Ramos (cell line): ENCODE measurements around the gene GMCL2.
"Not testable (repeated sequence)": the region's sequence is repeated elsewhere in the genome, so short reads cannot be mapped to it uniquely, and the experiment has no call there.

Source experiments
- in situ Hi-C: fragments of 300-500 bp; cut with MboI; formaldehyde crosslinking; loops from one replicate; pipeline ENCODE4 v1.14.3; 2022; ENCODE audit warnings: low sequenced_read_pairs; ENCODE audit not compliant: unreplicated experiment

Gene GMCL2

GRCh38 chr5:178187014-178187413 is at the start of gene GMCL2:
Gene GMCL2 (minus strand): TSS chr5:178187371. CDS start chr5:178187299, 72 bp downstream.
- in situ Hi-C loops, result no loop called here

GRCh38 chr5:178236679-178237078 is 49.5 kb upstream of the GMCL2 start:
- in situ Hi-C loops, result no loop called here

DNA sequence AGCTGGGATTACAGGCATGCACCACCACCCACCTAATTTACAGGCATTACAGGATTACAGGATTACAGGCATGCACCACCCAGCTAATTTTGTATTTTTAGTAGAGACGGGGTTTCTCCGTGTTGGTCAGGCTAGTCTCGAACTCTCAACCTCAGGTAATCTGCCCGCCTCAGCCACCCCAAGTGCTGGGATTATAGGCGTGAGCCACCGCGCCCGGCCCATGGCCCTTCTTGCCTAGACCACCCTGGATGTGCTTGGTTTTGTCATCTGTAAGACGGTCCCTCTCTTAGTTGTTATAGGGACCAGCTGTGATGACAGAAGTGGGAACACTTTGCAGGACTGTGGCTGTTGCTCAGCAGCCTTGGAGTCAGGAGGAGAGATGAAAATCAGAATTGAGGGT is 49.0 kb upstream of the GMCL2 start:
- in situ Hi-C loops, result no loop called here

GRCh38 chr5:178235588-178235974 is 48.4 kb upstream of the GMCL2 start:
- in situ Hi-C loops, result no loop called here

DNA sequence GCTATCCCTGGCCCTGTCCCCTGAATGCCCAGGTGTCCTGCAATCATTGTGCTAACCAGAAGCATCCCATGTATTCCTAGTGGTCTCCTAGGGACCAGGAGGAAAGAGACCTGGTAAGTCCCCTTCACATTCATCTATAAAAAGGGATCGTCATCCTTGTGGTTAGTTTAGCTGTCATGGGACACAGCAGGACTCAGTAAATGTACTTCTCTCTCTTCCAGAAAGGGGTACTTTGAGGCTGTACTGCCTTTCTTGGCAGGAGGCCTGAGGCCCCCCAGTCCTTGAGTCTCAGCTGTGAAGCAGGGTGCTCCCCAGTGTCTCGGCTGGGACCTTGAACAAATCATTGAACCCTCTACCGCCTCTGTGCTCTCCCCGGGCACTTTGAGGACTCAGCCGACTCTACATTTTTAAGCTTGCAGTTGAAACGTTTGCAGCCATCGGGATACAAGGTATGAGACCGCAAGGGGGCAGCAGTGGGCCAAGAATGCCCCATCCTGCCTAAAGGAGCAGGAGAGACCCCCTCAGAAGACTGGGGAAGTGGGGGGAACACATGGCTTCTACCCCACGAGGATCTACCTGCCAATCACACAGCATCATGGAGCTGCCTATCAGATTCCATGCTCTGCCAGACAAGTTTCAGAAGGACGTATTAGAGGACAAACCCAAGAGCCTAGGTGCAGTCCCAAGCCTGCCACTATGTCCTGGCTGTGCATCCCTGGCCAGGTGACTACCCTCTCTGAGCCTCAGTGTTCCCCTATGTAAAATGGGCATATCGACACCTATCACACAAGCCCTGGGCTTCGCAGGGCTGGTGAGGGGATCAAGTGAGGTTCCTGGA is 47.8 kb upstream of the GMCL2 start:
- in situ Hi-C loops, result no loop called here

- in situ Hi-C loops, result no loop called here
Observed at GRCh38 chr5:178234121-178234749, 47.1 kb upstream of the GMCL2 start.

DNA sequence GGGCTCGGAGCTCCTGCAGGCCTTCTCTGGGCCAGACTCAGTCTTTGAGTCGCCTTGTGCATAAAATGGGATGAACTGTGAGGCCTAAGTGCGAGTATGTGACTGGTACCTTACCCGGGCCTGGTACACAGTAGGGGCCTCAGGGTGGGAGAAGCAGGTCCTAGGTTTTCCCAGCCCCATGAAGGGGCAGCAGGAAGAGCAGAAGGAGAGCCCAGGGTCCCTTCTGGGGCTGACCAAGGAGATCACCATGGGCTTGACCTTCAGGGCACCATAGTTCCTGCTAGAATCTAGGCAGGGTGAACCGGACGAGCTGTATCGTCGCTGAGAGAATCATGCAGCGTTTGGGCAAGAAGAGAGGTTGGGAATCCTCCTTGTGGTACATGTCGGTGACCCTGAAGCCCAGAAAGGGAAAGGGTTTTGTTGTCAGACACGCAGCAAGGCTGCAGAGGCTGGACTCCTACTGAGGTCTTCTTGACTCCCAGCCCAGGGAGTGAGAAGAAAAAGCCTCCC is 45.8 kb upstream of the GMCL2 start:
- in situ Hi-C loops, result no loop called here

DNA sequence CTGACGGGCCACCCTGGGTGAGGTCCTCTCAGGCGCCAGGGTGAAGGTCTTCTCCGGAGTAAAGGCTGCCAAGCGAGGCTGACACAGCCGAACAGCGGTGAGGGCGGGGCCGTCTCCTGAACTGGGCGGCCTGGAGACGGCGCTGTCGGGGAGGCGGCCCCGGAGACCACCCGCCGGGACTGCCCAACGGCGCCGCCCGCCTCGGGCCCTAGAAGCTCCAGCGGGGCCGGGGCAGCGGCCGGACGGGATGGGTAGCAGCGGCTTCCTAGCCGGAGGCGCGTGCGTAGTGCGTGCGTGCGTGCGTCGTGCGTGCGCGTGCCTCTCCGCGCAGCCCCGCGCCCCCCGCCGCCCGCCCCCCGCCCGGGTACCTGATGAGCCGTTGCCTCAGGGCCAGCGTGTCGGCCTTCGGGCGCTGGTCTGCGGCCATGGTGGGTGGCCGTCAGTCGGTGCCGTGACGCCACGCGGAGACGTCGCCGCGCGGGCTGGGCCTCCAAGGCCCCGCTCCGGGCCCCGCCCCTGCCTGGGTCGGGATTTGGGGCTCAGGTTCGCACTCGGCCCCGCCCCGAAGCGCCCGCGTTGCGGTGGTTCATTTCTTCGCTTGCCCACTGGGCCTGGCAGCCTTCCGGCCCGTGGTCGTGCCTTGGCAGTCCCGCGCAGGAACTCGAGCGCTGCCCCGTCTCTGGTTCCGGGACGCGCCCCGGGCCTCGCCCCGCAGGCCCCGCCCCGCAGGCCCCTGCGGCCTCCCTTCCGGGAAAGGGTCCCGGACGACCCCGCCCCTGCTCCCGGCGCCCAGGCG is 45.2 kb upstream of the GMCL2 start, which contains the start of gene PHYKPL:
TSS of gene PHYKPL (minus strand) at position 679 of the 796 bp plus-strand sequence. CDS start at position 427, 252 bp downstream.
- in situ Hi-C loops, result no loop called here

- in situ Hi-C loops, result no loop called here
Observed at GRCh38 chr5:178231539-178232123, 44.5 kb upstream of the GMCL2 start.

GRCh38 chr5:178230879-178231538 is 43.8 kb upstream of the GMCL2 start:
- in situ Hi-C loops, result no loop called here

- in situ Hi-C loops, result no loop called here
Observed at GRCh38 chr5:178229861-178230260, 42.7 kb upstream of the GMCL2 start.

DNA sequence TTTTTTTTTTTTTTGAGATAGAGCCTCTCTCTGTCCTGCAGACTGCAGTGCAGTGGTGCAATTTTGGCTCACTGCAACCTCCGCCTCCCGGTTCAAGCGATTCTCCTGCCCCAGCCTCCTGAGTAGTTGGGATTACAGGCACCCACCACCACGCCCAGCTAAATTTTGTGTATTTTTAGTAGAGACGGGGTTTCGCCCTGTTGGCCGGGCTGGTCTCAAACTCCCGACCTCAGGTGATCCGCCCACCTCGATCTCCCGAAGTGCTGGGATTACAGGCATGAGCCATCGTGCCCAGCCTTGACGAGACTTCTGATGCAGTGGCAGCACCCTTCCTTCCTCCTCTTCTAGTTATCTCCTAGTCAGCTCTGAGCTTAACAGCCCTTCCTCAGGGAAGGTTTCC is 41.9 kb upstream of the GMCL2 start:
- in situ Hi-C loops, result not testable (repeated sequence)

DNA sequence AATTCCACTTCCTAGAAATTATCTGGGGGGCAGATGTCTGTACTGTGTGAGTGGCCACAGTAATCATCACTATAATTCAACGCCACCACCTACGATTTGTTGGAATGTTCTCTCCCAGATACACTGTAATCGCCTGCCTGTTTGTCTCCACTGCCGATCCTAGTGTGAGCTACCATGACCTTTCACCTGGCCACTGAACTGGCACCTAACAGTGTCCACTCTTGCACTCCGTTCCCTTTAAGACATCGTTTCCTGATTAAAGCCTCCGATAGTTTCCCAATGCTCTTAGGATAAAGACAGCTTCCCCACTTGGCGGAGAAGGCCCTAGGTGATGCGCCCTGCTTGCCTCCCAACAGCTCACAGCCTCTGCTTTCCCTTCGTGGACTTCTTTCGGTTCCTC is 41.4 kb upstream of the GMCL2 start:
- in situ Hi-C loops, result no loop called here

DNA sequence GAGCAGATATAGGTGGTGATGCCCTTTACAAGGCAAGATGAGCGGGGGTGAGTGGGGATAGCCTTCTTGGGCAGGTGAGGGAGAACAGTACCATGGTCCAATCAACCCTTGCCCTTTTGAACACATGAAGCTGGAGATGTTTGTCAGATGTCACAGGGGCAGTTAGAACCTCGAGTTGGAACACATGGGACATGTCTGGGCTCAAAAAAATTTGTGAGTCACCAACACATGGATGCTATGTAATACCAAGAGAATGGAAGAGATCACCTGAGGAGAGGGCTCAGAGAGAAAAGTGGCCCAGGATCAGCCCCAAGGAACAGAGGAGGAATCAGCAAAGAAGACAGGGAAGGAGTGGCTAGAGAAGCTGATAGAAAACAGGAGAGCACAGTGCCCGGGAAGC is 40.8 kb upstream of the GMCL2 start:
- in situ Hi-C loops, result no loop called here

DNA sequence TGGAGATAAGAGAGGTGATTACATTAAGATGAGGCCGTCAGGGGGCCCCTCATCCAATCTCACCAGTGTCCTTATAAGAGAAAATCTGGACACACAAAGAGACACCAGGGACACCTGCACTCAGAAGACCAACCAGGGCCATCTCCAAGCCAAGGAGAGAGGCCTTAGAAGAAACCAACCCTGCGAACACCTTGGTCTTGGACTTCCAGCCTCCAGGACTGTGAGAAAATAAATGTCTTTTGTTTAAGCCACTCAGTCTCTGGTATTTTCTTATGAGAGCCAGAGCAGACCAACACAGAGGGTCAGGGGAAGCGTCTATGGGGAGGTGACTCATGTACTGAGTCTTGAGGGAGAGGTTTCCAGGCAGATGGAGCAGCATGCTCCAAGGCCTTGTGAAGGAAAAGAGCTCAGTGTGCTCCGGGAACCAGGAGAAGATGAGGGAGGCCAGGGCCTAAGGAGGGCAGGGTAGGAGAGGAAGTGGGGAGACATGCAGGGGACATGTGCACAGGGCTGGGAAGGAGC is 40.0 kb upstream of the GMCL2 start:
- in situ Hi-C loops, result no loop called here

DNA sequence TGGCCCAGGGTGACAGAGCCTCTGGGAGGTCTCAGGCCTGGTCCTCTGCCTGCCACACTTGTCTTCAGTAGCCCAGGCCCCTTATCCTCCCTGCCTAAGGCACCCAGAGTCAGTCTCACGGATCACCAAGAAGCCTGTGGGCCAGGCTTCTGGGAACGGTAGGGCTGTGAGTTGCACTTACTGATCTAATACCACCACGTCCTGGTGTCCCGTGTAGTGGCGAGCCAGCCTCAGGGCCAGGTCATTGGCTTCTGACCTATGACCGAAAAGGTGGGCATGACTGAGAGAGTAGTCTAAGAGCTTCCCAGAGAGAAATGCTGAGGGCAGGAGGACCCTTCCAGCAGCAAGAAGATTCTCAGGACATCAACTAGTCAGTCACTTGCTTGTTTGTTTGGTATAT is 38.0 kb upstream of the GMCL2 start:
- in situ Hi-C loops, result no loop called here

GRCh38 chr5:178224403-178224802 is 37.2 kb upstream of the GMCL2 start:
- in situ Hi-C loops, result no loop called here

DNA sequence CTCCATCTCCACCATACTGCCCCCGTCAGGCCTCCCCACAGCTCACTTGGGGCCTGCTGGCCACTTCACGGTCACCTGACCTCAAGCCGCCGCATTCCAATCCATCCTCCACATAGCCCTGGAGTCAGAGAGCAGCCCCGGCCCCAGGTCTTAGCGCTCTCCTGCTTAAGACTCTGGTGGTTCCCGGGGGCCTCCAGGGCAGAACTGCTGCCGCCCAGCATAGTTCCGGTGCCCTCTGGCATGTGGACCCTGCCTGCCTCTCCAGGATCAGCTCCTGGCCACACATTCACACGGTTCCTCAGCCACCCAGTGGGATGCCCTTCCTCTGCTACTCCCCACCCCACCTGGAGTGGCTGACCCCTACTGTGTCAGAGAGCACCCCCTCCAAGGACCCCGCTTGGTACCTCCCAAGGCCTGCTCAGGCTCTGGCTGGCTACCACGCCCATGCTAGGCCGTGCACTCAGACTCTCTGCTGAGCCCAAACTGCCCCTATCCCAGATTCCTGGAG is 36.7 kb upstream of the GMCL2 start:
- in situ Hi-C loops, result no loop called here

DNA sequence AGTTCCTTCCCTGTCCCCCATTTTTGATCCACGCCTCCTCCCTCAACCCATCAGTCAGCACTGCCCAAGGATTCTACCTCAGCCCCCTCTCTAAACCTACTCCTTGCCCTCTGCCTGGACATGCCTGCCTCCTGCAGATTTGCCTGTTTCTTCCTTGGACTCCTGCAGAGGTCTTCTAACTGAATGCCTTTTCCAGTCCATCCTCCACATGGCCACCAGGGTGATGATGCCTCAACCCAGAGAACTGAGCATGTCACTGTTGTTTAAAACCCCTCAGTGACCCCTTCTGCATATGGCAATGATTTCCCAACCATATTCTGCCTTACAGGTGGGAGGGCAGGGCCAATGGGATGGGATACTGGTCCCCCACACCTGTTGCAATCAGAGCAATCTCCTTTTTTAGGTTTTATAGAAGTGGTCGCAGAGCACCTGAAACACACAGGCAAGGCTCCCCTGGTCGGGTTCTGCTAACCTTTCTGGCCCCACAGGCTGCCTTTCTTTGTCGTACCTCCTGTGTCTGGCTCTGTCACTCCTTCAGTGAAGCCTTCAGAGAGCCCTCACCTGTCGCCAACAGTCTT is 36.1 kb upstream of the GMCL2 start:
- in situ Hi-C loops, result no loop called here
